ENCODE data around the gene ZFYVE26. TPM values are rescaled to one million over a fixed set of nuclear protein-coding genes. Genes with fewer than 3 reads are reported as not detected.
A peak's percentile ranks its signal among the peaks of the same experiment; 100 is the strongest.
"Not testable (repeated sequence)": the region's sequence is repeated elsewhere in the genome, so short reads cannot be mapped to it uniquely, and the experiment has no call there.

Gene ZFYVE26
- total RNA-seq, 1 donor from 2014 or later: 28.2 TPM

GRCh38 chr14:67710209-67710608, 106.2 kb downstream of the ZFYVE26 start:
- no peak for DNase-seq (ENCODE audit: low spot score)

- DNase-seq (ENCODE audit: low spot score): not testable (repeated sequence)
These were observed 106.6 kb downstream of the ZFYVE26 start for GRCh38 chr14:67709796-67710195.

GRCh38 chr14:67709346-67709745, 107.0 kb downstream of the ZFYVE26 start:
- DNase-seq (ENCODE audit: low spot score): not testable (repeated sequence)

GRCh38 chr14:67705211-67705610, 111.2 kb downstream of the ZFYVE26 start:
- no peak for DNase-seq (ENCODE audit: low spot score)

- peak; percentile 70 for DNase-seq (ENCODE audit: low spot score)
These were observed 111.8 kb downstream of the ZFYVE26 start for GRCh38 chr14:67704484-67705089.

GRCh38 chr14:67703997-67704396, 112.4 kb downstream of the ZFYVE26 start:
- DNase-seq (ENCODE audit: low spot score): no peak

- not testable (repeated sequence) for DNase-seq (ENCODE audit: low spot score)
These were observed 114.9 kb downstream of the ZFYVE26 start, which contains the start of gene RDH12 for GRCh38 chr14:67701492-67701891. RDH12 (plus strand) TSS chr14:67701886; CDS start chr14:67722643, 20,757 bp downstream.

GRCh38 chr14:67698179-67698578, 118.2 kb downstream of the ZFYVE26 start:
- DNase-seq (ENCODE audit: low spot score): no peak

GRCh38 chr14:67697006-67697405, 119.4 kb downstream of the ZFYVE26 start:
- DNase-seq (ENCODE audit: low spot score): peak; percentile 84

Other genes with a start within 250 kb of the ZFYVE26 start
- 23.1 TPM for gene PIGH, start 216.3 kb downstream of the ZFYVE26 start, total RNA-seq (ENCODE audit: insufficient read depth, low replicate concordance)
- gene ARG2, start 196.7 kb downstream of the ZFYVE26 start, total RNA-seq (ENCODE audit: insufficient read depth, low replicate concordance): 5.5 TPM
- gene VTI1B, start 142.0 kb downstream of the ZFYVE26 start, total RNA-seq (ENCODE audit: insufficient read depth, low replicate concordance): 44.8 TPM
- gene RDH11, start 120.8 kb downstream of the ZFYVE26 start, total RNA-seq (ENCODE audit: insufficient read depth, low replicate concordance): 64.8 TPM
- 0.96 TPM for gene RDH12, start 114.7 kb downstream of the ZFYVE26 start, total RNA-seq (ENCODE audit: insufficient read depth, low replicate concordance)
- 34.2 TPM for gene RAD51B, start 3.2 kb upstream of the ZFYVE26 start, total RNA-seq (ENCODE audit: insufficient read depth, low replicate concordance)

Data from umbilical cord (tissue), 2 donors.